ENCODE data around the gene EGFLAM. TPM values are rescaled to one million over a fixed set of nuclear protein-coding genes. Genes with fewer than 3 reads are reported as not detected.

EGFLAM gene
- total RNA-seq, 1 donor from 2014 or later = 132 TPM

GRCh38 chr5:38446029-38446522 lies 187.7 kb downstream of the EGFLAM start:
- DNase-seq (ENCODE audit: low spot score) = no peak

GRCh38 chr5:38447056-38447455 lies 188.7 kb downstream of the EGFLAM start:
- DNase-seq (ENCODE audit: low spot score) = no peak

DNA sequence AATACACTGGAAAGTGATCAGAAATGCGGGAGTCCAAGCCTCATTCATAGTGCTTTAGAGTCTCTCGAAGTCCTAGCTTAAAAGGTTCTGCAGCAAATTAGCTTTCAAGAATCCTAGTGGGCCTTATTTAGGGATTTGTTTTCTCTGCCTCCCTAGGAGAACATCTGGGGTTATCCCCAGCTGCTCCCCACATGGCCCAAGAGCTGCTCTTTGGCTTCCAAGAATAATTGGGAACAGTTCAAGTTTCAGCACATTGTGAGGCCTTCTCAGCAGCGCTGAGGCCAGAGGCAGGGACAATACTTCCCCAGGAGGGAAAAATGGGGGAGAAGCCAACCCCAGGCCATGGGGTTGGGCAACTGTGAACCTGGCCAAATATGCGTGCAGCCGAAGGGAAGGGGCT lies 189.4 kb downstream of the EGFLAM start:
- DNase-seq (ENCODE audit: low spot score) = no peak

- no peak for DNase-seq (ENCODE audit: low spot score)
Observed at GRCh38 chr5:38448568-38449350, 190.4 kb downstream of the EGFLAM start.

- DNase-seq (ENCODE audit: low spot score) = no peak
Observed at GRCh38 chr5:38450627-38451026, 192.3 kb downstream of the EGFLAM start.

DNA sequence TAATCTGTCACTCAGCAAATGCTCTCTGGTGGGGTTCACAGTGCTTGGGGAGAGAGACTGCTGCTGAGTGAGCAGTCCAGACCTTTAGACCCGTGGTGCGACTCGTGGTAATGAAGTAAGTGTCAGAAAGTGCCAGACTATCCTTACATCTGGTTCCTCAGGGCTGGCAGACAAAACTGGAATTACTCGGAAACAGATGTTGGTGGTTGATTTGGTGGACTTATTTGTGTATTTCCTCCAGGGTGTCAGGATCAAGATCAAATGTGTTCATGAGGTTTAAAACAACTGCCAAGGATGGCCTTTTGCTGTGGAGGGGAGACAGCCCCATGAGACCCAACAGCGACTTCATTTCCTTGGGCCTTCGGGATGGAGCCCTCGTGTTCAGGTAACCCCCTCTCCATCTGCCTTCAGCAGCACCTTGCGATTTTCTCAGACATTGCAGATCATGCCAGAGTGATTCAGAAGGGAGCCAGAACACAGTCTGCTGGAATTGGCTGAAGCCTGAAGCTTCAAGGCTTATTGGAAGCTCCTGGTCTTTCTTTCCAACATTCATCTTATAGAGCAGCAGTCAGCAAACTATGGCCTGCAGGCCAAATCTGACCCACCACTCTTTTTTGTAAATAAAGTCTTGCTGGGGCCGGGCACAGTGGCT lies 192.8 kb downstream of the EGFLAM start:
- DNase-seq (ENCODE audit: low spot score) = no peak

DNA sequence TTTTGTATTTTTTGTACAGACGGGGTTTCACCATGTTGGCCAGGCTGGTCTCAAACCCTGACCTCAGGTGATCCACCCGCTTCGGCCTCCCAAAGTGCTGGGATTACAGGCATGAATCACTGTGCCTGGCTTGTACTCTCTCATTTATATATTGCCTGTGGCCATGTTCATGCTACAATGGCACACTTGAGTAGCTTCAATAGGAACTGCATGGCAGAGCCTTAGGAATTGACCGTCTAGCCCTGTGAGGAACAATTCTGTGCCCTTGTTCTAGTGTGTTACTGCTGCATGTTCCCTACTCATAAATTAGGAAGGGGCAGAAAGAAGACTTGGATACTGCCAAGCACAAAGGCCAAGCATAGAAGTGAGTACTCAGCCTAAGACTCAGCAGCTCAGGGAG lies 193.8 kb downstream of the EGFLAM start:
- no peak for DNase-seq (ENCODE audit: low spot score)

DNA sequence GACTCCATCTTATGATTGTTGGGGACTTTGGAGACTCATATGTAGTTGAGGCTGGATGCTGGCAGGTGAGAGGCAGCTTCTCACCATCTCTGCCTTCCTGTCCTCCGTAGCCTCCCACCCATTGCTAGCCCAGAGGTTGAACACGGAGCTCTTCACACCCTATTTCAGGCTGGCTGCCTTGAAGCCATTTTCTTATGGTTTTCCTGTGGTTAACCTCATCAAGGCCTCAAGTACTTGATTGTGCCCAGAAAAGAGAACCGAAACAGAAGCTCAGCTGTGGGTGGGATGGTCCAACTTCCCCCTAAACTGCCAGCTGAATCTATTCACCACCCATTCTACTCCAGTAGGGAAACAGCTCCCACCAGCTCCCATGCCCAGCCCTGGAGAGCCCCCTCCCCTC lies 195.1 kb downstream of the EGFLAM start:
- DNase-seq (ENCODE audit: low spot score) = no peak

- DNase-seq (ENCODE audit: low spot score) = no peak
Observed at GRCh38 chr5:38453921-38454320, 195.6 kb downstream of the EGFLAM start.

DNA sequence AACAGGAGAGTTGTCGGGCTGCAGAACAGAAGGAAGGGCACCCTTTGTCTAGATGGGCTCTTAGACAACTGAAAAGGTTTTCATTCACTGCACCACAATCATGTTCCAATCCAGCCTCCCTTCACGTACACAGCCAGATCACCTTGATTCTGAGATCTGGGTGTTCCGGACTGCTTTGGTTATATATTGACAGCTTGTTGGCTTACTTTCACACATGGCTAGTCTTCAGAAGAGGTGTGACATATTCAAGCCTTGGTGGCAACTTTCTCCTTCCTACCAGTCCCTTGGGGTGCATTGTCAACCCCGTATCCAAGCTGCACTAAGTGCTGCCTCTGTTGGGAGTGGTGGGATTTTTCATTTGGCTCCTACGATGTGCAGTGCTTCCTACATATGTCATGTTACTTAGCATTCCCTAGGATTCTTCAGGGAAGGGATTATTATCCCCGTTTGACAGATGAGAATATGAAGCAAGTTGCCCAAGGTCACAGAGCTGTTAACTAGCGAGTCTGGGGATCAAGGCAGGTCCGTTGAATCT lies 197.5 kb downstream of the EGFLAM start:
- DNase-seq (ENCODE audit: low spot score) = no peak

- no peak for DNase-seq (ENCODE audit: low spot score)
Observed at GRCh38 chr5:38456657-38457399, 198.5 kb downstream of the EGFLAM start.

- no peak for DNase-seq (ENCODE audit: low spot score)
Observed at GRCh38 chr5:38458174-38458573, 199.8 kb downstream of the EGFLAM start.

DNA sequence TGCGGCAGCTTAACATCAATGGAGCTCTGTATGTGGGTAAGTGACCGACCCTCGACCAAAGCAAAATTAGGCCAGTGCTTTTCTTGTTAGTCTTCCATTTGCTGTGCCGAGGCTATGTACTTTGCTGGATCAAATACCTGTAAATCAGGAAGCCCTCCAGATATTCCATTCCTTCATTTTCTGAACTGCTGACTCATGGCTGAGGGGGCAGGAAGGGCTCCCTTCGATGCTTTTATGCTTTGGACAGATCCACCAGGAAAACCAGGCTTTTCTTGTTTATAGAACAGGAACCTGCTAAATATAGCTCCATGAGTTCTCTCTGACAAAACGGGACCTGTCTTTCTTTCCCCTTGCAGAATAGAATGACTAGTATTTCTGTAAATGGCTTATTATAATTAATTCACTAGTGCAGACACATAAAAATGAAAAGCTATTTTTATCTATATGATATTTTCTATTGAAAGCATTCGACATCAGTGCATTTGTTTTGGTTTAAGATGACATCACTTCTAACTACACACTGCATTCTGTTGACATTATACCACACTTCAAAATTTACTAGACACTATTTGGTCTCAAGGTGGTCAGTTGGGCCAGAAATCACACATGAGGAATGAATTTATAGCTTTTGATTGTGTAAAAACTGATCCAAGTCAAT lies 204.7 kb downstream of the EGFLAM start:
- no peak for DNase-seq (ENCODE audit: low spot score)

DNA sequence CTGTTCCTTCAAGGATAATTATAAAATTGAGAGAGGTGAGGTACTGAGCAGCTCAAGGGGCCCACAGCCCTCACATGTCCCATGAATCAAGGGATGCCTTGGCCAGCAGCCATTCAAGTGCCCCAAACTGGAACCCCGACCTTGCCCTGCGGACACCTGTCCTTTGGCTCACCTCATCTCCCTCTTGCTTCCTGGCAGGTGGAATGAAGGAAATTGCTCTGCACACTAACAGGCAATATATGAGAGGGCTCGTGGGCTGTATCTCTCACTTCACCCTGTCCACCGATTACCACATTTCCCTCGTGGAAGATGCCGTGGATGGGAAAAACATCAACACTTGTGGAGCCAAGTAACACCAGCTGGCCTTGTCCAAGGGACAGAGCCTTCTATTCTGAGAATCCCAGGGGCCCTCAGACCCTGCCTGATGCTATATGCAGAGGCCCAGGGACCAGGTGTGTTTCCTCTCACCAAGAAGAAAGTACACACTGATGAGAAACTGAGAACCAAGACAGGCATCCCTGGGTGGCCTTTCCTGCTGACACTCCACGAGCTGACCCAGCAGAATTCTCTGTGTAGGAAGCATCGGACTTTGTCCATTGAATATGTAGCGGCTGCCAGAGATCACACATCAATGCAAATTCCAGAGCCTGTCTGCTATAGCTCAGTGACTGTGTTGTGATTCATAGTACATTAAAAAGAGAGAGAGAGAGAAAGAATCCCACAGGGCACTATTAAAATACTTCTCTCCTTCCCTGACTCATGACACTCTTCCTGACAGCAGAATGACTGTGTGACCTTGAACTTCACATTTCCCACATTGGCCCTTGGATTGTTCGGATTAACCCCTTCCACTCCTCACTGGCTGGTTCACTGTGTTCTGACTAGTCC lies 205.5 kb downstream of the EGFLAM start:
- no peak for DNase-seq (ENCODE audit: low spot score)

GRCh38 chr5:38465061-38465460 lies 206.7 kb downstream of the EGFLAM start:
- DNase-seq (ENCODE audit: low spot score) = no peak

DNA sequence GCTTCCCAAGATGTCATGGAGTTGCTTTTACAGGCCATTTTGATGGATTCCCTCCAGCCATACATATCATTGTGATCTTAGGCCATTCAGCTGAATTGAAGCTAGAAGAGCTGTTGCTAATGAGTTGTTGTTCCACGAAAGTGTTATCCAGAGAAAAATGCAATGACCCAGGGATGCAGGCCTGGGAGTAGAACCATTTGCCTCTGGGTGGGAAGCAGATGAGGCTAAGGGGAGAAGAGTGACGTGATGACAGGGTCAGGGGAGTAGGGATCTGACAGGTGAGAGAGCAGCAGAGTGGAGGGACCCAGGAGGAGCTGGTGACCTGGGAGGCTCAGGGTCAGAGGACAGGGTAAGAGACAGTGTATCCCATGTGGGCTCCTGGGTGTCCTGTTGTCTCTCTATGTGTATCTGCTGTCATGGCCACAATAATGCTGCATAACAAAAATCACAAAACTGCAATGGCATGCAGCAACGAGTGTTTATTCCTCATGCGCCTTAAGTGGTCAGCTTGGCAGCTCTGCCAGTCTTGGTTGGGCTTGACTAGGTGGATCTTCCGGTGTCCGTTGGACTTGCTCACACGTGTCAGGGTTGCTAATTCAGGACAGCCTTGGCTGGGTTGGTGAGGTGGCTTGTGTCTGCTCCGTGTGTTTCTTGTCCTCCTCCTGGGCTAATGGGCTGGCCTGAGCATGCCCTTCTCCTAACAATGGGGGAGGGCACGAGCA lies 207.5 kb downstream of the EGFLAM start:
- no peak for DNase-seq (ENCODE audit: low spot score)

- DNase-seq (ENCODE audit: low spot score) = no peak
Observed at GRCh38 chr5:38466424-38467189, 208.2 kb downstream of the EGFLAM start.

DNA sequence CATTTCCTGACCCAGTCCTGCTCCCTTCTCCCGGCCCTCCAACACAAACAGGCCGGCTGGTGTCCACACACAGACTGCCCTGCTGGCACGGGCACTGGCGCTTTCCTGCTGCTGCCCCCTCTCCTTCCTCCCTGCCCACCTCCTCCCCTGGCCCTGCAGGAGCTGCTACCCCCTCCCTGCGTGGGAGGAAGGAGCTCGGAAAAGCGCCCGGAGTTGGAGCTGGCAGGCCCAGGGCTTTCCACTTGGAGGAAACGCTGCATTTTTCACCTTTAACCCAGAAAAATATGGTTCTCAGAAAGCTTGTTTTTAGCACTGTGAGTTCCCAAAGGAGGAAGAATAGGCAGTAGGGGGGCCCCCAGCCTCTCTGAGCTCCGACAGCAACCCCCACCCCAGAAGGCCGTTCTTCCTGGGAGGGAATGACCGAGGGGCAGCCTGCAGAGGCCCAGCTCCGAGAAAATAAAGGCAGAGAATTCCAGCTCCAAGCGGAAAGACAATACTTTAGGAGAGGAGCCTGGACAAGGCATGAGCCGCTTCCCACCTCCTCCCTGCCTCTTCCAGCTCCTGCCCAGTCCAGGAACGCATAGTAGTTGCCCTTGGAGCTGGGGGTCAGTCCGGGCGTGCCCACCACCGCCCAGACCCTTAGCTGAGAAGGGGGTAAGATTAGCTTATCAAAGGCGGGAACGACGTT lies 209.1 kb downstream of the EGFLAM start:
- no peak for DNase-seq (ENCODE audit: low spot score)
